ENCODE measurements around the gene ZCCHC2.

Gene ZCCHC2

GRCh38 chr18:62612776-62613175 lies 90.0 kb downstream of the ZCCHC2 start:
- Histone ChIP-seq H3K27ac (no peak overlapping the region), H4K20me1 (no peaks in the 10 kb centered on the region), H3K9ac (no peak overlapping the region), H3K36me3 (no peaks in the 10 kb centered on the region), H3K4me2 (peak overlapping the region; percentile 48 to 79 (median 64)), H3K4me1 (peaks cover 21 to 46% (median 41%) of the 10 kb centered on the region in 10 experiments), H3K9me3 (replicated peaks in 1 of 11) (peaks cover 0 to 5% (median under 1%) of the 10 kb centered on the region in 11 experiments; a peak in 6 of 22 replicates), H3K27me3 (0 out of 22 replicates have a peak, but pooled peaks cover 0 to 9% (median 0%) of the 10 kb centered on the region in 11 experiments), H3K4me3 (0 out of 20 replicates have a peak overlapping the region, but pooled peaks of 1 of the 10 experiments have one; percentile 5)
- TF ChIP-seq Cebpa-rat (IDR thresholded peaks at IDR 0.05) = no peak

GRCh38 chr18:62614494-62614893 lies 91.7 kb downstream of the ZCCHC2 start:
- no peak for TF ChIP-seq Cebpa-rat (IDR thresholded peaks at IDR 0.05)
- Histone ChIP-seq H3K9me3 (replicated peaks in 1 of 11) (no peaks in the 10 kb centered on the region), H3K4me2 (no peak overlapping the region), H4K20me1 (no peaks in the 10 kb centered on the region), H3K4me1 (peaks cover 21 to 41% (median 37%) of the 10 kb centered on the region in 10 experiments), H3K27me3 (0 out of 22 replicates have a peak, but pooled peaks cover 0 to 9% (median 0%) of the 10 kb centered on the region in 11 experiments), H3K27ac (no peak overlapping the region), H3K4me3 (no peak overlapping the region), H3K9ac (no peak overlapping the region), H3K36me3 (no peaks in the 10 kb centered on the region)

GRCh38 chr18:62616331-62616805 lies 93.5 kb downstream of the ZCCHC2 start:
- Histone ChIP-seq H4K20me1 (no peaks in the 10 kb centered on the region), H3K9me3 (replicated peaks in 1 of 11) (no peaks in the 10 kb centered on the region), H3K36me3 (no peaks in the 10 kb centered on the region), H3K9ac (no peak overlapping the region), H3K4me2 (no peak overlapping the region), H3K27me3 (0 out of 22 replicates have a peak, but pooled peaks cover 0 to 9% (median 0%) of the 10 kb centered on the region in 11 experiments), H3K27ac (no peak overlapping the region), H3K4me3 (no peak overlapping the region), H3K4me1 (peaks cover 17 to 24% (median 20%) of the 10 kb centered on the region in 10 experiments)
- TF ChIP-seq Cebpa-rat (IDR thresholded peaks at IDR 0.05) = no peak

- H3K9ac ChIP-seq = no peak overlapping the region
- H3K4me1 ChIP-seq = peaks cover under 1 to 8% (median 3%) of the 10 kb centered on the region in 10 experiments; a peak in 19 of 20 replicates
- no peaks in the 10 kb centered on the region for H3K27me3 ChIP-seq
- no peak for TF ChIP-seq Cebpa-rat (IDR thresholded peaks at IDR 0.05)
- no peaks in the 10 kb centered on the region for H3K9me3 ChIP-seq (replicated peaks in 1 of 11)
- H3K36me3 ChIP-seq = no peaks in the 10 kb centered on the region
- no peaks in the 10 kb centered on the region for H4K20me1 ChIP-seq
- no peak overlapping the region for H3K4me2 ChIP-seq
- no peak overlapping the region for H3K4me3 ChIP-seq
- no peak overlapping the region for H3K27ac ChIP-seq
These were observed 95.2 kb downstream of the ZCCHC2 start for GRCh38 chr18:62617793-62618591.

GRCh38 chr18:62618735-62619134 lies 95.9 kb downstream of the ZCCHC2 start:
- no peak for TF ChIP-seq Cebpa-rat (IDR thresholded peaks at IDR 0.05)
- no peaks in the 10 kb centered on the region for H4K20me1 ChIP-seq
- H3K4me2 ChIP-seq = no peak overlapping the region
- H3K4me3 ChIP-seq = no peak overlapping the region
- no peaks in the 10 kb centered on the region for H3K9me3 ChIP-seq (replicated peaks in 1 of 11)
- H3K27ac ChIP-seq = no peak overlapping the region
- 0 out of 20 replicates have a peak, but pooled peaks cover 0 to under 1% (median 0%) of the 10 kb centered on the region in 10 experiments for H3K4me1 ChIP-seq
- H3K9ac ChIP-seq = no peak overlapping the region
- no peaks in the 10 kb centered on the region for H3K27me3 ChIP-seq
- no peaks in the 10 kb centered on the region for H3K36me3 ChIP-seq

GRCh38 chr18:62621546-62621945 lies 98.7 kb downstream of the ZCCHC2 start:
- H3K4me1 ChIP-seq = no peaks in the 10 kb centered on the region
- no peak for TF ChIP-seq Cebpa-rat (IDR thresholded peaks at IDR 0.05)
- no peak overlapping the region for H3K27ac ChIP-seq
- no peaks in the 10 kb centered on the region for H3K27me3 ChIP-seq
- no peaks in the 10 kb centered on the region for H3K9me3 ChIP-seq (replicated peaks in 1 of 11)
- no peak overlapping the region for H3K9ac ChIP-seq
- H4K20me1 ChIP-seq = no peaks in the 10 kb centered on the region
- no peaks in the 10 kb centered on the region for H3K36me3 ChIP-seq
- H3K4me3 ChIP-seq = no peak overlapping the region
- H3K4me2 ChIP-seq = no peak overlapping the region

GRCh38 chr18:62625019-62625418 lies 102.2 kb downstream of the ZCCHC2 start:
- no peak overlapping the region for H3K4me2 ChIP-seq
- TF ChIP-seq Cebpa-rat (IDR thresholded peaks at IDR 0.05) = no peak
- no peaks in the 10 kb centered on the region for H3K36me3 ChIP-seq
- no peaks in the 10 kb centered on the region for H3K27me3 ChIP-seq
- H3K9ac ChIP-seq = no peak overlapping the region
- H3K4me3 ChIP-seq = no peak overlapping the region
- H3K9me3 ChIP-seq (replicated peaks in 1 of 11) = peaks cover 7 to 15% (median 13%) of the 10 kb centered on the region in 11 experiments; a peak in 19 of 22 replicates
- no peaks in the 10 kb centered on the region for H4K20me1 ChIP-seq
- no peaks in the 10 kb centered on the region for H3K4me1 ChIP-seq
- no peak overlapping the region for H3K27ac ChIP-seq

All from BLaER1 treated with 17β-estradiol and CSF1 and Interleukin-3, amounts not matched to agents 10 nM and 100 nM (cell line).